ENCODE results near the gene F8. TPM values are rescaled to one million over a fixed set of nuclear protein-coding genes. Genes with fewer than 3 reads are reported as not detected.
"Not testable (repeated sequence)": the region's sequence is repeated elsewhere in the genome, so short reads cannot be mapped to it uniquely, and the experiment has no call there.

The F8 gene
- total RNA-seq, 3 donors from 2014 or later, result 1.3 to 2.4 (median 1.5) TPM

DNA sequence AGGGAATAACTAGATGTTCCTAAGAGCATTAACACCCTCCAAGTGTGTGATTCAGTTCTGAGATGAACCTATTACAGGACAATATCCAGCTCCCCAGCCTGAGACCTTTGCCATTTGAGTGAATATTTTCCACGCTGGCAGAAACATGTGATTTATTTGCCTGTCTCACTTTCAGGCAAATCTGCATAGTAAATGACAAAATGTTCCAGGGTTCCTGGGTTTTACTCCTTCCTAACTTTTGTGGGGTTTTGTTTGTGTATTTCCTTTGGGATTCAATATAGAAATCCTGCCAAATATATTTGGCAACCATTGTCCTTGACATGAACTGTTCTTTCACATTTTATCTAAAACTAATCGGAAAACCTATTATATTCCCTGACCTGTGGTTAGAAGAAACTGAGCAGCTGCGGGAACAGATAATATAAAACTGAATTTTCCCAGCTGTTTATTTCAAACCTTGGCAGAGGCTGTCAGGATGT lies 12.5 kb downstream of the F8 start:
- Mint-ChIP-seq H3K4me3 (no peak overlapping the region), H3K27me3 (ENCODE audit: low read depth) (peaks cover 2% of the 10 kb centered on the region), H3K4me1 (ENCODE audit: low read depth) (peaks cover 2% of the 10 kb centered on the region), H3K9me3 (no peaks in the 10 kb centered on the region), H3K36me3 (ENCODE audit: insufficient read depth) (no peaks in the 10 kb centered on the region)
- no peak for ATAC-seq
- DNase-seq, result no peak

DNA sequence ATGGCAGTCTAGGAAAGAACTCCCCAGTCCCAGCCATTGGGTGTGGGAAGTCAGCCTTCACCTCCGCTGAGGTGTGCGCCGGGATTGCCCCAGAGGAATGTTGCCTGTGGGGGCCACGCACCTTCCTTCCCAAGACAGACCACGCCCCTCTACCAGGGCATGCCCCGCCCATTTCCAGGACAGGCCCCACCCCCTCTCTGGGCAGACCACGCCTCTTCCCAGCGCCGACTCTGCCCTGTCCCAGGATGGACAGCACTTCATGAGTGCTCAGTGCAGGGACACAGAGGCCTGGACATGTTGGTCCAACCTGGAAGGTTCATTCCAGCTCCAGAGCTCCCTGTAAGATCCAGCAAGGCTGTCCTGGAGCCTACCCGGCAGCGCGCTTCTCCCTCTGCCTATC lies 13.9 kb downstream of the F8 start:
- ATAC-seq; H3K36me3 Mint-ChIP-seq (ENCODE audit: insufficient read depth); H3K4me3 Mint-ChIP-seq; H3K4me1 Mint-ChIP-seq (ENCODE audit: low read depth); H3K27me3 Mint-ChIP-seq (ENCODE audit: low read depth); DNase-seq; H3K9me3 Mint-ChIP-seq: not testable (repeated sequence)

DNA sequence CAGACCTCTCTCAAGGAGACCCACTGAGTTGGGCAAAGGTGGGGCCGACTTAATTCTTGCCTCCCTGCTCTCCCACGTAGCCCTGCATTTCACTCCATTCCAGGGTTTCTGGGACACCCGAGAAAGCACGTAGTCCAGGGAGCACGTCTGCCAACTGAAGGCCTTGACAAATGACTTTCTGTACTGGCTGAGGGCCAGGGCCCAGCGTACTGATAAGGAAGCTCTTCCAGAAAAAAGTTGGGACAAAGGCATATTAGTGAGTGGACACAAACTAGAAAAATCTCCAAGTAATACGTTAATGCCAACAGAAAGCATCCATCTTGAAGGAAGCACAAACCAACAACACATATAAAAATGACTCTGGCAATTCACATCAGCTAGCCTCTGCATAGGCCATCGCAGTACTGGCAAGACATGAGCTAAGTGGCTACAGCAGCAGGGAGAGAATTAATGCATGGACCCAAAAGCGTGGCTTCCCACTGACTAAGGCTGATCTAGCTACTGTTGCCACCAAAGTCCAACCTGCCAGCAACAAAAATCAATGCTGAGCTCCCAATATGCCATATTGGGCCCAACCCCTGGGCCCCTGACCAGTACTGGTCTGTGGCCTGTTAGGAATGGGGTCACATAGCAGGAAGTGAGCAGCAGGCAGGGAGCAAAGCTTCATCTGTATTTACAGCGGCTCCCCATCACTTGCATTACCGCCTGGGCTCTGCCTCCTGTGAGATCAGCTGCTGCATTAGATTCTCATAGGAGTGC lies 15.4 kb downstream of the F8 start:
- DNase-seq; H3K36me3 Mint-ChIP-seq (ENCODE audit: insufficient read depth); H3K9me3 Mint-ChIP-seq; H3K4me1 Mint-ChIP-seq (ENCODE audit: low read depth); H3K27me3 Mint-ChIP-seq (ENCODE audit: low read depth); H3K4me3 Mint-ChIP-seq; ATAC-seq: not testable (repeated sequence)

DNA sequence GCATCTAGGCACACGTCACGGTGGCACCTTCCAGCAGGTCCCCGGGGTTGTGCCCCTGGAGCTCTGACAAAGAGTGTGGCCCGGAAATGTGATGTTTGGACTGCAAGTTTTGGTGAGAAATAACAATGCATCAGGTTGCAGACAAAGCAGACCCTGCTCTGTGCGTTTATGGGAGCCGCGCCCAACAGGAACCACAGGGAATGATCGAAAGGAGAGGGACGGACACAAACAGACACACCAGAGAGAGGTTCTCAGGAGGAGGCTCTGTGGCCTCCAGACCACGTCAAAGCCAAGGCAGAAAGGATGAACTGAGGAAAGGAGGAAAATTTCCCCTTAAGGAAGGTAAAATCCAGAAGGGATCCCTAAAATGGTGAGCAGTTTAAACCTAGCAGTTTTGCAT lies 16.1 kb downstream of the F8 start:
- not testable (repeated sequence) for H3K9me3 Mint-ChIP-seq; ATAC-seq; H3K36me3 Mint-ChIP-seq (ENCODE audit: insufficient read depth); H3K27me3 Mint-ChIP-seq (ENCODE audit: low read depth); H3K4me3 Mint-ChIP-seq; H3K4me1 Mint-ChIP-seq (ENCODE audit: low read depth); DNase-seq

DNA sequence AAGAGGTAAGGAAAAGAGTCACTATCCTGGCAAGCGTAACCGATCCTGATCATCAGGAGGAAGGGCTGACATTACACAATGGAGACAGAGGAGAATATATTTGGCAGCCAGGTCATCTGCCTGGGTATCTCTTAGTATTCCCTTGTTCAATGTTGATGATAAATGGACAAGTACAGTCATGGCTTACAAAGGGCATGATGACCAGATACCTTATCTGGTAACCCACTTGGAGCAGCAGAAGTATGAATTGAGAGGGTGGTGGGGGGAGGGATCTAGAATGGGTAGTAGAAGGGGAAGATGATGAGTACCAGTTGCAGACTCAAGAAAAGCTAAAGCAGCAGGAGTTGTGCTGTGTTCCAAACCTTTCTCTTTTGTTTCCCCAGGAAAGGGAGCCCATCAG lies 17.3 kb downstream of the F8 start:
- Mint-ChIP-seq H3K9me3 (no peaks in the 10 kb centered on the region), H3K4me1 (ENCODE audit: low read depth) (no peaks in the 10 kb centered on the region), H3K4me3 (no peak overlapping the region), H3K27me3 (ENCODE audit: low read depth) (no peaks in the 10 kb centered on the region), H3K36me3 (ENCODE audit: insufficient read depth) (no peaks in the 10 kb centered on the region)
- DNase-seq (no peak), ATAC-seq (no peak)

DNA sequence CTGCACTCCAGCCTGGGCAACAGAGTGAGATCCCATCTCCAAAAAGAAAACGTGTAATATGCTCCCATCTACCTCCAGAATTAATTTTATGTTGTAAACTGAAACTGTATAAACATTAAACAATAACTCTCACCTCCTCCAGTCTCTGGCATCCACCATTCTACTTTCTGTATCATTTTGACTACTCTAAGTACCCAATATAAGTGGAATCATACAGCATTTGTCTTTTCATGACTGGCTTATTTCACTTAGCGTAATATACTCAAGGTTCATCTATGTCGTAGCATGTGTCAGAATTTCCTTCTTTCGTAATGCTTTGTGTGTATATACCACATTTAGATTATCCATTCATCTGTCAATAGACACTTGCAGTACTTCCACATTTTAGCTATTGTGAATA lies 20.6 kb downstream of the F8 start:
- Mint-ChIP-seq H3K36me3 (ENCODE audit: insufficient read depth) (no peaks in the 10 kb centered on the region), H3K4me3 (no peak overlapping the region), H3K9me3 (no peaks in the 10 kb centered on the region), H3K4me1 (ENCODE audit: low read depth) (no peaks in the 10 kb centered on the region), H3K27me3 (ENCODE audit: low read depth) (no peaks in the 10 kb centered on the region)
- no peak for DNase-seq
- peak in 1 of 2 donors; percentile 54 for ATAC-seq

DNA sequence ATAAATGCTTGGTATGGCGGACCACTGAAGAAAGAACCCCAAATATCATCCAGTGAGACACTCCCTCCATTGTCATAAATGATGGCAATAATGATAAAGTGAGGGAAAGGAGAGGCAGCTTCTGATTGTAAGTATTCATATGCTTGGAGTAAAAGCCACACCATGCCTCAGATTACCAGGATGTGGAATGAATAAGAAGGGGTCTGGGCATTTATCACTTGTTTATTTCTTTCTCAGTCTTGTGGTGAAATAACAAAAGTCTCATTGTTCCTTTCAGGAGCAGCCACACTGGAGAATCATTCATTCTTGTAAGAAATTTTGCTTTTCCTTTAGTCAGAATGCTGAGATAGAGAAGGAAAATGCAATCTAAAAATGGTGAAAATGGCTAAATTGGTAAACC lies 21.7 kb downstream of the F8 start:
- no peaks in the 10 kb centered on the region for H3K9me3 Mint-ChIP-seq
- ATAC-seq, result no peak
- H3K36me3 Mint-ChIP-seq (ENCODE audit: insufficient read depth), result no peaks in the 10 kb centered on the region
- no peaks in the 10 kb centered on the region for H3K4me1 Mint-ChIP-seq (ENCODE audit: low read depth)
- no peak for DNase-seq
- no peak overlapping the region for H3K4me3 Mint-ChIP-seq
- no peaks in the 10 kb centered on the region for H3K27me3 Mint-ChIP-seq (ENCODE audit: low read depth)

DNA sequence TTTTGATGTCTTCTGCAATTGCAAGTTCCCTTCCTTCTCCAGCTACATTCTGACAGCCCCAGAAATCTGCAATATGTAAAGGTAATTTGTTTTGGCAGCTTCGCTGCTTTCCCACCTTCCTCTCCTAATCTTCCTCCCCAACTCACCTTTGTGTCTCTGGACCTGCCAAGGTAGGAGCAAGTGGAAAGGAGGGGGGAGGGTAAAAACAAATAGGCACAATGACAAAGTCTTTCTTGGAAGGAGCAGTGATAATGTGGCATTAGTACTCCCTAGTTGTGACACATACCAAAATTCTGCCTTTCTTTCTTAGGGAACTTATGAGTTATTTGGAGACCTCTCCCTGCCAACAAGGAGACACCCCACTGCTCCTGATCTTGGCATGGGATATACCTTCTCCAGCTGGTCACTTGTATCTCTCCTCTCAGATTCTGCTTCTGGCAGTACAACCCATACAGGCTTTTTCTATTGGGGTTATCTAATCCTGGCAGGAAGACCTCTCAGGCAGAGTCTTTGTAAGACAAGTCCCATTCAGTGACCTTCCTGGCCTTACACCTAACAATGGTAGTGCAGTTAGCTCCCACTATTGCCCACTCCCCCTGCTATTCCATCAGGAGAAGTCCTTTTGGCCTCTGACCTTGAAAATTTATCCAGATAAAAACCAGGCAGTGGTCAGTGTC lies 24.2 kb downstream of the F8 start:
- ATAC-seq (no peak), DNase-seq (no peak)
- no peaks in the 10 kb centered on the region for H3K27me3 Mint-ChIP-seq (ENCODE audit: low read depth)
- no peak overlapping the region for H3K4me3 Mint-ChIP-seq
- no peaks in the 10 kb centered on the region for H3K4me1 Mint-ChIP-seq (ENCODE audit: low read depth)
- H3K36me3 Mint-ChIP-seq (ENCODE audit: insufficient read depth), result no peaks in the 10 kb centered on the region
- no peaks in the 10 kb centered on the region for H3K9me3 Mint-ChIP-seq

DNA sequence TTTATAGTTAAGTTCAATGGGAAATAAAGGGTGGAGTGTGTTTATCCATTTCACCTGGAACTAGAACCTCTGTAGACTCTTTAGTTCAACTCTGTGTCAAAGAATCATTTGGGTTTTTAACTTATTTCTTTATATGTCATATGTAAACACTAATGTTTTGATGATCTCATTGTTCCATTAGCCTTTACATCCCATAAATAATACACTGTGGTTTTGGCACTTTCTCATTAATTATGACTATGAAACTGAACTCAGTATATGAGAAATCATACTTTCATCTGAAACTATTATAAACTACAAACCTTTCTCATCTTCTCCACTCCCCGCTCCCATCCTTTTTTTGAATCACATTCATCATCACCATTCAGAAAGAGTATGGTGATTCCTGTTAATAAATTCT lies 31.0 kb downstream of the F8 start:
- Mint-ChIP-seq H3K4me1 (ENCODE audit: low read depth) (peaks cover 16% of the 10 kb centered on the region), H3K9me3 (no peaks in the 10 kb centered on the region), H3K27me3 (ENCODE audit: low read depth) (no peaks in the 10 kb centered on the region), H3K36me3 (ENCODE audit: insufficient read depth) (no peaks in the 10 kb centered on the region), H3K4me3 (no peak overlapping the region)
- ATAC-seq (peak; percentile 14 to 38), DNase-seq (no peak)

DNA sequence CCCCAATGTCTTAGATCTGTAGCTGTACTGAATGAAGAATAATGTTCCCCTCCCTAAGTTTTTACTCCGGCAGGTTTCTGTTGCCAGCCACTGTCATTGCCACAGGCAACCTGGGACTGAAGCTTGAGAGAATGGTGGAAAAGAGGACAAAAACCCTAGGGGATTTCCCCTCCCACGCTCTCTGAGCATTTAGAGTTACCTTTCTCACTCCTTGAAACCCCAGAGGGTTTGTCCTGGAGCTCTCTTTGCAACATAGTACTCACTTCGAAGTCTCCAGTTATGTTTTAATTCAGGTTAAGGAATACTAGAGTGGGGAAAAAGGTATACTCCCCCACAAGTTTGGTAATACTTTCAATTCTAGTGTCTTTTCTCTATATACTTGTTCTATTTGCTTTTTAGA lies 31.5 kb downstream of the F8 start:
- Mint-ChIP-seq H3K9me3 (no peaks in the 10 kb centered on the region), H3K4me3 (peak overlapping the region; percentile 16), H3K4me1 (ENCODE audit: low read depth) (peaks cover 16% of the 10 kb centered on the region), H3K36me3 (ENCODE audit: insufficient read depth) (no peaks in the 10 kb centered on the region), H3K27me3 (ENCODE audit: low read depth) (no peaks in the 10 kb centered on the region)
- no peak for DNase-seq
- peak; percentile 59 to 63 for ATAC-seq

DNA sequence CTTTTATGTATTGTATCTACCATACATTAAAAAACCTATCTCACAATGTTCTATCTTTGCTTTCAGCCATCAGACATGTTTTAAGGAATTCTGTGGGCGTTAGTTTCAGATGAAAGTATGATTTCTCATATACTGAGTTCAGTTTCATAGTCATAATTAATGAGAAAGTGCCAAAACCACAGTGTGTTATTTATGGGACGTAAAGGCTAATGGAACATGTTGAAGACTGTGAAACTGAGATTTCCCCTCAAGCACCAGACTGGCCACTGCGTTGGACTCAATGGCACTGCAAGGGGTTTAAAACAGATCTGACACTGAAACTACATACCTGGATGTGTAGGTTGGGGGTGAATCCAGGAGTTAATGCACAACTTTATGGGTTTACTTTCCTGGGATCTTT lies 32.0 kb downstream of the F8 start:
- no peak overlapping the region for H3K4me3 Mint-ChIP-seq
- no peaks in the 10 kb centered on the region for H3K9me3 Mint-ChIP-seq
- no peaks in the 10 kb centered on the region for H3K36me3 Mint-ChIP-seq (ENCODE audit: insufficient read depth)
- H3K4me1 Mint-ChIP-seq (ENCODE audit: low read depth), result peaks cover 16% of the 10 kb centered on the region
- ATAC-seq, result peak; percentile 37 to 67
- no peak for DNase-seq
- no peaks in the 10 kb centered on the region for H3K27me3 Mint-ChIP-seq (ENCODE audit: low read depth)

DNA sequence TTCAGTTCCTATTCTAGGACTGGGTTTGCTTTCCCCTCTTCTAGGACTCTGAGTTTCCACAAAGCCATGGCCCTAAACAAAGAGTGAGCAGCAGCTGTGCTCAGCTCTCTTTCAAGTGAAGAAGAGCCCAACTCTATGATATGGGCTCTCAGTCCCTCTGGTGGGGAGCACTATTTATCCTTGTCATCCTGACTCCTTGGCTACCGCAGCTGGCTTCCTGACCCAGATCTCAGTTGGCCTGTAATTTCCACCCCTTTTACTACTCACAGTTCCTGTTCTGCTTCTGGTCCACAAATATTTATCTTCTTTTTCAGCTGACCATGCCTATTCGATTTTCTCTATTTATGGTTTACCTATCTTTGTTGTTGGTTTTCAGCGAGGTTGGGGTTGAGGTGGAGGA lies 33.8 kb downstream of the F8 start:
- no peak overlapping the region for H3K4me3 Mint-ChIP-seq
- no peak for DNase-seq
- H3K9me3 Mint-ChIP-seq, result no peaks in the 10 kb centered on the region
- H3K4me1 Mint-ChIP-seq (ENCODE audit: low read depth), result peaks cover 16% of the 10 kb centered on the region
- no peaks in the 10 kb centered on the region for H3K36me3 Mint-ChIP-seq (ENCODE audit: insufficient read depth)
- no peak for ATAC-seq
- H3K27me3 Mint-ChIP-seq (ENCODE audit: low read depth), result no peaks in the 10 kb centered on the region

DNA sequence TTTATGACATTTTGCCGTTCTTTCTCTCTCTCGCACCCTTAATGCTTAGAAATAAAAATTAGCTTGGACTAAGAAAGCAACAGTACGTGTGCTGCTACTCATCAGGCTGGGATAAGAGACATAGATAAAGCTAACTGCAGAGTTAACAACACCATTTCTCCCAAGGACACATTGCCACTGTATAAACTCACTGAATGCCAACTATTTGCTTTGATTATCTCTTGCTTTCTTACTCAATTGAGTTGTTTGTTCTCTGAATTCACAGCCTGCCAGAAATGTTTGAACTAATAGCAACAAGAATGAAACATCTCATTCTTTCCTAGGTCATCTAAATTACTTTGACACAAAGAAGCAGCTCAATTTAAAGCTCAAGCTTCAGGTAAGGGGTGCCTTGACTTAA lies 34.6 kb downstream of the F8 start:
- no peaks in the 10 kb centered on the region for H3K9me3 Mint-ChIP-seq
- H3K4me1 Mint-ChIP-seq (ENCODE audit: low read depth), result peaks cover 16% of the 10 kb centered on the region
- no peak overlapping the region for H3K4me3 Mint-ChIP-seq
- ATAC-seq, result no peak
- no peaks in the 10 kb centered on the region for H3K36me3 Mint-ChIP-seq (ENCODE audit: insufficient read depth)
- H3K27me3 Mint-ChIP-seq (ENCODE audit: low read depth), result no peaks in the 10 kb centered on the region
- DNase-seq, result no peak

DNA sequence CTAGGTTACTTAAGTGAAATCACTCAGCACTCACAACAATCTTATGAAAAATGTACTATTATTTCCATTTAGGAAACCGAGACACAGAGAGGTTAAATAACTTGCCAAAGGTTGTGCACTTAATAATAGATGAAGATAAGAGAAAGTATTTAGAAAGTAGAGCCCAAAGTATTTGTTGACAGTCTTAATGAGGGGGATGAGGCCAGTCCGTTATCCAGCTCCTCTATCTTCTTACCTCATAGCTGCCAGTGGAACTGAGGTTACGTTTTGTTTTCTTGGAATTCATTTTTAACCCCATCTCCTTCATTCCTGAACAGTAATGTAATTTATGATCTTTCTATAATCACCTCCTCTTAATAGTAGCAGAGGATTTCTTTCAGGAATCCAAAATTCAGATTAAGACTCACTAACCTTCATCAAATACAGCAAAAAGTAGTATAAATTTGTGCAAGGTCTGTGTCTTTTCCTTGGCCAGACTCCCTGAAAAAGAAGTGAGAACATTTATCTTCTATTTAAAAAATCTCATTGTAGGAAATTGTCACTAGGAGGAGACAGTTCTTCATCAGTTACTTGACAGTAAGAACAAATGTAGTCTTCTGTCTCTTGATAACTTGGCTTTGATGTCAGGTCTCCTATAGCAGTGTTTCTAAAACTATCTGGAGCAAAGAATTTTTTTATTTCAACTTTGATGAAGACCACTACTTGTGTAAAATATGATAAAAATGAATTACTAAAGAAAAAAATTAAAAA lies 35.5 kb downstream of the F8 start:
- H3K36me3 Mint-ChIP-seq (ENCODE audit: insufficient read depth), result no peaks in the 10 kb centered on the region
- H3K27me3 Mint-ChIP-seq (ENCODE audit: low read depth), result no peaks in the 10 kb centered on the region
- H3K4me1 Mint-ChIP-seq (ENCODE audit: low read depth), result peaks cover 15% of the 10 kb centered on the region
- no peak overlapping the region for H3K4me3 Mint-ChIP-seq
- ATAC-seq (no peak), DNase-seq (no peak)
- no peaks in the 10 kb centered on the region for H3K9me3 Mint-ChIP-seq

DNA sequence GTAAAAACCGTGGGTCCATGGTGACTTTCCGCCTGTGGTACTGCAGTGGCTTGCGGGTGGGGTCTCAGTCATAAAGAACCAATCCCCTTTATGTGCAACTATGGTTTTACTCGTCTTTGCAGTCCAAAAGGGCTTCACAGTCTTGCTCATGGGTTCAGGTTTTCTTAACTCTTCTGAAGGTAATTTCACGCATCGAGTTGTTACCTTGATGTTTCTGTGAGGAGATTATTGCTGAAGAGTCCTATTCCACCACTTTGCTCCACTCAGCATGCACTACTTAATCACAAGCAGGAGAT lies 41.5 kb downstream of the F8 start:
- Mint-ChIP-seq H3K4me3 (no peak overlapping the region), H3K9me3 (no peaks in the 10 kb centered on the region), H3K4me1 (ENCODE audit: low read depth) (peaks cover 7% of the 10 kb centered on the region), H3K36me3 (ENCODE audit: insufficient read depth) (no peaks in the 10 kb centered on the region), H3K27me3 (ENCODE audit: low read depth) (no peaks in the 10 kb centered on the region)
- DNase-seq (no peak), ATAC-seq (no peak)
